Stimulated activated CD8-positive, alpha-beta memory T cell treated with anti-CD3 and anti-CD28 coated beads, Interleukin-7, amount 100 ng/mL, for 4 hours (primary cell): Measurements from ENCODE around the gene GCM1.

ENCODE experiments used
- DNase-seq, 2 donors: peaks; one replicate each; pipeline ENCODE4 v3.0.0-alpha.2; 2020; ENCODE audit warnings: low read depth in 2 of 2

The GCM1 gene

GRCh38 chr6:53152576-53152975, 3.9 kb upstream of the GCM1 start:
- no peak for DNase-seq

- DNase-seq: no peak
Measured at GRCh38 chr6:53151676-53152075, 3.0 kb upstream of the GCM1 start.

GRCh38 chr6:53144802-53145201, 3.8 kb downstream of the GCM1 start:
- no peak for DNase-seq

- no peak for DNase-seq
Measured at GRCh38 chr6:53143710-53144109, 4.9 kb downstream of the GCM1 start.

GRCh38 chr6:53142810-53143209, 5.8 kb downstream of the GCM1 start:
- DNase-seq: no peak

GRCh38 chr6:53139841-53140413, 8.7 kb downstream of the GCM1 start:
- no peak for DNase-seq

- no peak for DNase-seq
Measured at GRCh38 chr6:53136000-53136609, 12.5 kb downstream of the GCM1 start.

GRCh38 chr6:53134601-53135235, 13.9 kb downstream of the GCM1 start:
- DNase-seq: no peak

- DNase-seq: no peak
Measured at GRCh38 chr6:53133961-53134360, 14.7 kb downstream of the GCM1 start.

GRCh38 chr6:53130569-53131290, 17.9 kb downstream of the GCM1 start:
- DNase-seq: no peak

GRCh38 chr6:53128842-53129241, 19.8 kb downstream of the GCM1 start:
- no peak for DNase-seq

GRCh38 chr6:53125276-53125675, 23.4 kb downstream of the GCM1 start:
- no peak for DNase-seq

GRCh38 chr6:53124131-53124800, 24.4 kb downstream of the GCM1 start:
- no peak for DNase-seq

- DNase-seq: no peak
Measured at GRCh38 chr6:53119772-53120409, 28.8 kb downstream of the GCM1 start.

GRCh38 chr6:53119349-53119748, 29.3 kb downstream of the GCM1 start:
- no peak for DNase-seq

GRCh38 chr6:53115741-53116140, 32.9 kb downstream of the GCM1 start:
- DNase-seq: no peak

- no peak for DNase-seq
Measured at GRCh38 chr6:53115113-53115512, 33.5 kb downstream of the GCM1 start.

- no peak for DNase-seq
Measured at GRCh38 chr6:53113742-53114141, 34.9 kb downstream of the GCM1 start.

- DNase-seq: no peak
Measured at GRCh38 chr6:53112871-53113270, 35.8 kb downstream of the GCM1 start.

GRCh38 chr6:53112404-53112803, 36.2 kb downstream of the GCM1 start:
- DNase-seq: no peak

GRCh38 chr6:53111865-53112264, 36.8 kb downstream of the GCM1 start:
- no peak for DNase-seq

GRCh38 chr6:53109612-53110011, 39.0 kb downstream of the GCM1 start:
- DNase-seq: no peak
